GM12875 (cell line): ENCODE results near the gene PTCHD1.

Experiments used
- H3K4me3 ChIP-seq: one replicate; pipeline ENCODE4 v1.5.1; 2011; ENCODE audit warnings: low read depth, low read length, control low read depth
- CTCF ChIP-seq: IDR thresholded peaks from 2 replicates; pipeline ENCODE4 v1.5.1; 2011; ENCODE audit warnings: low read depth, mild to moderate bottlenecking, control low read depth, inconsistent platforms, low read length, moderate library complexity, borderline replicate concordance; ENCODE audit not compliant: insufficient read depth

Gene PTCHD1

GRCh38 chrX:23332888-23333821 is 1.5 kb upstream of the PTCHD1 start:
- H3K4me3 ChIP-seq = no peak overlapping the region
- 0 out of 2 replicates have a peak, but pooled peaks have one; percentile 0 for TF ChIP-seq CTCF

DNA sequence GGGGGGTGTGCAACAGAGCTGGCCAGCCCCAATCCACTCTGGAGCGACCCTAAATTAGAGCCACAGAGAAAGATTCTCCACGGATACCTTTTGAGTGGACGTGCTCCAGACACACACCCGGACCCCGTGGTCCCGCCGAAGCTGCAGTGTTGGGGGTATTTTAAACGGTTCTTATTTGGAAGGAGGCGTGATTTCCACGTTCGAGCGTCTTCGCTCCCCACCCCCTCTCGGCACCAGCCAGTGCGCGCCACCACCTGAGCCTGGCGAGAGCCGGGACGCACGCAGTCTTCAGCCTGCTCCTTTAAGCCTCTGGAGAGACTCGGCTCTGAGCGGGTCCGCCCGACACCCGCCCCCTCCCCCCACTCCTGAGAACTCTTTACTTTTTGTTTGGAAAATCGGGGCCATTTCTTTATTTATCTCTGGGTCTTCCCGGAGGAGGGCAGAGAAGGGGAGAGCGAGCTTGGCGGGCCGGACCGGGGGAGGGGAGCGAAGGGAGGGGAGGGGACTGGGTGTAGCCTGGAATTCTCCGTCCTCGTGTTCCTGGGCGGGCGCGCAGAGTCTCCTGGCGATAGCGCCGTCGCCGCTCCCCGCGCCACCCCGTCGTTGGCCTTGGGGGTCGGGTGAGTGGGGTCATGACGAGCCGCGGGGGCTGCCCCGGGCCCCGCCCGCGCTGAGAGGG is 668 bp upstream of the PTCHD1 start:
- H3K4me3 ChIP-seq = no peak overlapping the region

GRCh38 chrX:23334521-23334847 is 165 bp upstream of the PTCHD1 start:
- no peak for TF ChIP-seq CTCF
- H3K4me3 ChIP-seq = no peak overlapping the region

More for the DNA sequence above, 668 bp upstream of the PTCHD1 start:
- no peak for TF ChIP-seq CTCF

GRCh38 chrX:23338334-23338733 is 3.7 kb downstream of the PTCHD1 start:
- no peak for TF ChIP-seq CTCF
- H3K4me3 ChIP-seq = no peak overlapping the region

DNA sequence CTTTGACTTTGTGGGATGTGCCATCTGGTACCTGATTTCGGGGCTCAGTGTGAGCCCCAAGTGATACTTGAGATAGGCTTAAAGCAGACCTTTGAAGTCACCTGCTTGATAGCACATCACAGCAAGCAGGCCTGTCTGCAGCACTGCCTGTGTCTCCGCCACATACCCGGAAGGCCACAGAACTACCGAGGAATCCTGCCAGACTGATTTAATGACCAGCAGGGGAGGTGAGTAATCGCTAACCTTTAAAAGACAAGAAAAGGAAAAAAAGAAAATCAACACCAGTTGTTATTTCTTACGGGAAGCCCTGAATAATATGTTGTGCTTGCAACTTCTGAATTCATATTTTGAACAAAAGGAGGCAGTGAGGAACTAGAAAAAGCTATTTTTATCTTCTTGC is 6.8 kb downstream of the PTCHD1 start:
- no peak overlapping the region for H3K4me3 ChIP-seq
- TF ChIP-seq CTCF = no peak

- H3K4me3 ChIP-seq = no peak overlapping the region
Measured at GRCh38 chrX:23344238-23344903, 9.7 kb downstream of the PTCHD1 start.

More at GRCh38 chrX:23344238-23344903, 9.7 kb downstream of the PTCHD1 start:
- TF ChIP-seq CTCF = no peak
